Measurements from ENCODE around the gene SVOP. TPM values are rescaled to one million over a fixed set of nuclear protein-coding genes. Genes with fewer than 3 reads are reported as not detected.

Gene SVOP
- total and polyA plus RNA-seq, 2 of the 4 experiments (the other 2 are of a cell fraction), result not detected

DNA sequence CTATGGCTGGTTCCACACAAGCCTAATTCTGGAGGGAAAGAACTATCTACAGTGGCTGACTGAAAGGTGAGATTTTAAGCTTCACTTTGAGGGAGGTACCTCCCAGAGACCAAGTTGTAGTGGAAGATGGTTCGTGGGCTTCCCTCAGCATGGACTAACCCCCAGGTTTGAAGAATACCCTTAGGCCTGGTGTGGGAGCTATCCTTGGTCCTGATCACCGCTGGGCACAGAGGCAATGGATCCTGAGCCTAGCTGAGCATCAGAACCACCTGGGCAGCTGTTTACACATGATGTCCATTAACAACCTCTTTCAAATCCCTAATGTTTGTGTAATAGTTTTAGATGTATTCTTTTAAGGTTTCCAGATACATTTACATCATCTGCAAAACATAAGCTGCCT lies 130.7 kb downstream of the SVOP start:
- peak; percentile 15 for DNase-seq
- POLR2A ChIA-PET (ENCODE audit: unreplicated experiment), result no interaction called here
- no peak overlapping the region for H2AFZ ChIP-seq (replicated peaks; ENCODE audit: low read length, poor library complexity)
- H3K27me3 ChIP-seq (ENCODE audit: control insufficient read depth, insufficient read depth, low read length), result peaks cover 2% of the 10 kb centered on the region; the same call in 1 of the 2 replicates
- H3K14ac ChIP-seq (replicated peaks; ENCODE audit: low read depth, low read length), result no peak overlapping the region
- no peak overlapping the region for H3K4me3 ChIP-seq (ENCODE audit: insufficient read depth, low read depth, low read length)
- BruUV-seq (replicated peaks), result no TSS peak
- H4K91ac ChIP-seq (ENCODE audit: insufficient read depth, low read depth, low read length), result no peak overlapping the region
- H3K23ac ChIP-seq (ENCODE audit: low read depth, low read length), result no peak overlapping the region
- TF ChIP-seq MXI1 (IDR thresholded peaks at IDR 0.05; ENCODE audit: borderline replicate concordance, low read depth, low read length) (no peak), POLR2A (IDR thresholded peaks at IDR 0.05; ENCODE audit: low read depth, low read length) (no peak), SMC3 (IDR thresholded peaks at IDR 0.05; ENCODE audit: low read depth, low read length) (no peak), NFE2L2 (IDR thresholded peaks at IDR 0.05; ENCODE audit: low read depth, low read length) (no peak), MAZ (IDR thresholded peaks at IDR 0.05; ENCODE audit: borderline replicate concordance, low read depth, low read length) (no peak), MAFK (IDR thresholded peaks at IDR 0.05; ENCODE audit: low read depth, low read length) (no peak), BHLHE40 (IDR thresholded peaks at IDR 0.05; ENCODE audit: low read depth, low read length) (no peak), RAD21 (IDR thresholded peaks at IDR 0.05; ENCODE audit: low read length) (no peak), RCOR1 (IDR thresholded peaks at IDR 0.05; ENCODE audit: insufficient replicate concordance, low read length) (no peak), RFX5 (IDR thresholded peaks at IDR 0.05; ENCODE audit: low read depth, low read length) (no peak), CHD1 (IDR thresholded peaks at IDR 0.05; ENCODE audit: low read depth, low read length) (no peak), FOS (IDR thresholded peaks at IDR 0.05; ENCODE audit: low read depth, low read length) (no peak)
- TF ChIP-seq, protein P1, sequence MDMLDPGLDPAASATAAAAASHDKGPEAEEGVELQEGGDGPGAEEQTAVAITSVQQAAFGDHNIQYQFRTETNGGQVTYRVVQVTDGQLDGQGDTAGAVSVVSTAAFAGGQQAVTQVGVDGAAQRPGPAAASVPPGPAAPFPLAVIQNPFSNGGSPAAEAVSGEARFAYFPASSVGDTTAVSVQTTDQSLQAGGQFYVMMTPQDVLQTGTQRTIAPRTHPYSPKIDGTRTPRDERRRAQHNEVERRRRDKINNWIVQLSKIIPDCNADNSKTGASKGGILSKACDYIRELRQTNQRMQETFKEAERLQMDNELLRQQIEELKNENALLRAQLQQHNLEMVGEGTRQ (IDR thresholded peaks at IDR 0.05; ENCODE audit: low read depth, low read length), result no peak
- TF ChIP-seq, protein P2, sequence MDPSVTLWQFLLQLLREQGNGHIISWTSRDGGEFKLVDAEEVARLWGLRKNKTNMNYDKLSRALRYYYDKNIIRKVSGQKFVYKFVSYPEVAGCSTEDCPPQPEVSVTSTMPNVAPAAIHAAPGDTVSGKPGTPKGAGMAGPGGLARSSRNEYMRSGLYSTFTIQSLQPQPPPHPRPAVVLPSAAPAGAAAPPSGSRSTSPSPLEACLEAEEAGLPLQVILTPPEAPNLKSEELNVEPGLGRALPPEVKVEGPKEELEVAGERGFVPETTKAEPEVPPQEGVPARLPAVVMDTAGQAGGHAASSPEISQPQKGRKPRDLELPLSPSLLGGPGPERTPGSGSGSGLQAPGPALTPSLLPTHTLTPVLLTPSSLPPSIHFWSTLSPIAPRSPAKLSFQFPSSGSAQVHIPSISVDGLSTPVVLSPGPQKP (IDR thresholded peaks at IDR 0.05; ENCODE audit: borderline replicate concordance, low read depth, low read length), result no peak
- TF ChIP-seq, protein P3, sequence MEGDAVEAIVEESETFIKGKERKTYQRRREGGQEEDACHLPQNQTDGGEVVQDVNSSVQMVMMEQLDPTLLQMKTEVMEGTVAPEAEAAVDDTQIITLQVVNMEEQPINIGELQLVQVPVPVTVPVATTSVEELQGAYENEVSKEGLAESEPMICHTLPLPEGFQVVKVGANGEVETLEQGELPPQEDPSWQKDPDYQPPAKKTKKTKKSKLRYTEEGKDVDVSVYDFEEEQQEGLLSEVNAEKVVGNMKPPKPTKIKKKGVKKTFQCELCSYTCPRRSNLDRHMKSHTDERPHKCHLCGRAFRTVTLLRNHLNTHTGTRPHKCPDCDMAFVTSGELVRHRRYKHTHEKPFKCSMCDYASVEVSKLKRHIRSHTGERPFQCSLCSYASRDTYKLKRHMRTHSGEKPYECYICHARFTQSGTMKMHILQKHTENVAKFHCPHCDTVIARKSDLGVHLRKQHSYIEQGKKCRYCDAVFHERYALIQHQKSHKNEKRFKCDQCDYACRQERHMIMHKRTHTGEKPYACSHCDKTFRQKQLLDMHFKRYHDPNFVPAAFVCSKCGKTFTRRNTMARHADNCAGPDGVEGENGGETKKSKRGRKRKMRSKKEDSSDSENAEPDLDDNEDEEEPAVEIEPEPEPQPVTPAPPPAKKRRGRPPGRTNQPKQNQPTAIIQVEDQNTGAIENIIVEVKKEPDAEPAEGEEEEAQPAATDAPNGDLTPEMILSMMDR (conservative IDR thresholded peaks at IDR 0.05; ENCODE audit: low read depth, low read length), result no peak
- no peak overlapping the region for H3K4ac ChIP-seq (ENCODE audit: low read depth, low read length)
- H3K4me2 ChIP-seq (ENCODE audit: low read depth, low read length), result no peak overlapping the region
- no peaks in the 10 kb centered on the region for H3K4me1 ChIP-seq (ENCODE audit: control insufficient read depth, insufficient read depth, low read length)
- H2BK15ac ChIP-seq (ENCODE audit: low read depth, low read length), result no peak overlapping the region
- dilution Hi-C loops (cut with HindIII; ENCODE audit: low sequenced_read_pairs, unreplicated experiment) (no loop called here), in situ Hi-C loops (cut with MboI; ENCODE audit: low sequenced_read_pairs) (no loop called here), intact Hi-C loops (cut with micrococcal nuclease) (no loop called here)
- H3K18ac ChIP-seq (ENCODE audit: low read depth, low read length), result no peak overlapping the region
- peaks cover 2% of the 10 kb centered on the region; the same call in 1 of the 2 replicates for H3K9me1 ChIP-seq (ENCODE audit: insufficient read depth, low read length)
- no peaks in the 10 kb centered on the region for H3K36me3 ChIP-seq (ENCODE audit: control insufficient read depth, insufficient read depth, low read length)
- H3K79me1 ChIP-seq (ENCODE audit: low read depth in 1 of 2, low read length in 2 of 2), result no peaks in the 10 kb centered on the region
- H2BK20ac ChIP-seq (ENCODE audit: low read depth, low read length), result no peak overlapping the region
- no peak overlapping the region for H2AK5ac ChIP-seq (ENCODE audit: low read depth, low read length)
- no CpG with 5 or more reads among the region's 2 CpGs for WGBS, 2 experiments (ENCODE audit: extremely low coverage in 2 of 2, insufficient read length in 1 of 2)
- H4K5ac ChIP-seq (ENCODE audit: low read depth, low read length), result no peak overlapping the region
- ATAC-seq (ENCODE audit: low read depth), result peak; percentile 37; the same call in 1 of the 2 replicates
- H3K27ac ChIP-seq (ENCODE audit: insufficient read depth, low read length), result no peak overlapping the region
- H3K9ac ChIP-seq (ENCODE audit: low read depth, low read length), result no peak overlapping the region
- H2BK5ac ChIP-seq (ENCODE audit: low read depth, low read length, poor library complexity, severe bottlenecking), result no peak overlapping the region
- no peaks in the 10 kb centered on the region for H3K9me3 ChIP-seq (ENCODE audit: control insufficient read depth, insufficient read depth, low read length)
- H2BK120ac ChIP-seq (ENCODE audit: low read depth, low read length), result no peak overlapping the region
- no peak overlapping the region for H2AK9ac ChIP-seq (replicated peaks; ENCODE audit: low read depth, low read length, poor library complexity)
- H4K20me1 ChIP-seq (ENCODE audit: insufficient read depth, low read length), result no peaks in the 10 kb centered on the region; the same call in 1 of the 2 replicates
- CTCF ChIA-PET, result no interaction called here
- no peak overlapping the region for H3K56ac ChIP-seq (ENCODE audit: extremely low read depth, insufficient read depth, low read length)
- H4K8ac ChIP-seq (ENCODE audit: low read depth in 2 of 2, low read length in 2 of 2), result no peak overlapping the region
